ENCODE measurements around the gene ATG16L1.

DNA sequence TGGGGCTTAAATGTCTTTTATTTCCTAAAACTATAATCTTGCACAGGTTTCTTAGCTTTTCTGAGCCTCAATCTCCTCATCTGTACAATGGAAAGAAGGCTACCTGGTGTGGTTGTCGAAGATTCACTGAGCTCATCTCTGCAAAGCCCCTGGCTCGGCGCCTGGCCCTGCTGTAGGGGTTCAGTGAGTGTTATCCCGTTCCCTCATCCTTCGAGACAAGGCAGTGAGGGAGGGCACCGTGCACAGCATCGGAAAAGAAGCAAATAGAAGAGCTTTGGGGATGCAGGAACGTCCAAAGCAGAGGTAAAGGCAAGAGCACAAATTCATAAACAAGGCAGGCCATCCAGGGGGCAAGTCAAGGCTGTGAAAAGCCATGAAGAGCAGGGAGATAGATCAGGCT lies 41.2 kb upstream of the ATG16L1 start:
- TF ChIP-seq, protein P1, sequence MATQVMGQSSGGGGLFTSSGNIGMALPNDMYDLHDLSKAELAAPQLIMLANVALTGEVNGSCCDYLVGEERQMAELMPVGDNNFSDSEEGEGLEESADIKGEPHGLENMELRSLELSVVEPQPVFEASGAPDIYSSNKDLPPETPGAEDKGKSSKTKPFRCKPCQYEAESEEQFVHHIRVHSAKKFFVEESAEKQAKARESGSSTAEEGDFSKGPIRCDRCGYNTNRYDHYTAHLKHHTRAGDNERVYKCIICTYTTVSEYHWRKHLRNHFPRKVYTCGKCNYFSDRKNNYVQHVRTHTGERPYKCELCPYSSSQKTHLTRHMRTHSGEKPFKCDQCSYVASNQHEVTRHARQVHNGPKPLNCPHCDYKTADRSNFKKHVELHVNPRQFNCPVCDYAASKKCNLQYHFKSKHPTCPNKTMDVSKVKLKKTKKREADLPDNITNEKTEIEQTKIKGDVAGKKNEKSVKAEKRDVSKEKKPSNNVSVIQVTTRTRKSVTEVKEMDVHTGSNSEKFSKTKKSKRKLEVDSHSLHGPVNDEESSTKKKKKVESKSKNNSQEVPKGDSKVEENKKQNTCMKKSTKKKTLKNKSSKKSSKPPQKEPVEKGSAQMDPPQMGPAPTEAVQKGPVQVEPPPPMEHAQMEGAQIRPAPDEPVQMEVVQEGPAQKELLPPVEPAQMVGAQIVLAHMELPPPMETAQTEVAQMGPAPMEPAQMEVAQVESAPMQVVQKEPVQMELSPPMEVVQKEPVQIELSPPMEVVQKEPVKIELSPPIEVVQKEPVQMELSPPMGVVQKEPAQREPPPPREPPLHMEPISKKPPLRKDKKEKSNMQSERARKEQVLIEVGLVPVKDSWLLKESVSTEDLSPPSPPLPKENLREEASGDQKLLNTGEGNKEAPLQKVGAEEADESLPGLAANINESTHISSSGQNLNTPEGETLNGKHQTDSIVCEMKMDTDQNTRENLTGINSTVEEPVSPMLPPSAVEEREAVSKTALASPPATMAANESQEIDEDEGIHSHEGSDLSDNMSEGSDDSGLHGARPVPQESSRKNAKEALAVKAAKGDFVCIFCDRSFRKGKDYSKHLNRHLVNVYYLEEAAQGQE (IDR thresholded peaks at IDR 0.05; ENCODE audit: insufficient read depth in 1 of 2, low read depth in 2 of 2, low read length in 1 of 2) = no peak
- TF ChIP-seq POLR2AphosphoS5 (IDR thresholded peaks at IDR 0.05; ENCODE audit: low read depth, low read length) (no peak), SIN3A (IDR thresholded peaks at IDR 0.05; ENCODE audit: borderline replicate concordance, insufficient read depth, low read depth, low read length) (no peak)
- TF ChIP-seq, protein P2, sequence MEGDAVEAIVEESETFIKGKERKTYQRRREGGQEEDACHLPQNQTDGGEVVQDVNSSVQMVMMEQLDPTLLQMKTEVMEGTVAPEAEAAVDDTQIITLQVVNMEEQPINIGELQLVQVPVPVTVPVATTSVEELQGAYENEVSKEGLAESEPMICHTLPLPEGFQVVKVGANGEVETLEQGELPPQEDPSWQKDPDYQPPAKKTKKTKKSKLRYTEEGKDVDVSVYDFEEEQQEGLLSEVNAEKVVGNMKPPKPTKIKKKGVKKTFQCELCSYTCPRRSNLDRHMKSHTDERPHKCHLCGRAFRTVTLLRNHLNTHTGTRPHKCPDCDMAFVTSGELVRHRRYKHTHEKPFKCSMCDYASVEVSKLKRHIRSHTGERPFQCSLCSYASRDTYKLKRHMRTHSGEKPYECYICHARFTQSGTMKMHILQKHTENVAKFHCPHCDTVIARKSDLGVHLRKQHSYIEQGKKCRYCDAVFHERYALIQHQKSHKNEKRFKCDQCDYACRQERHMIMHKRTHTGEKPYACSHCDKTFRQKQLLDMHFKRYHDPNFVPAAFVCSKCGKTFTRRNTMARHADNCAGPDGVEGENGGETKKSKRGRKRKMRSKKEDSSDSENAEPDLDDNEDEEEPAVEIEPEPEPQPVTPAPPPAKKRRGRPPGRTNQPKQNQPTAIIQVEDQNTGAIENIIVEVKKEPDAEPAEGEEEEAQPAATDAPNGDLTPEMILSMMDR (IDR thresholded peaks at IDR 0.05) = no peak
